DOHH2 (cell line): ENCODE results near the gene PSMD6.

Source experiments
- CTCF ChIP-seq: fragments of 200-600 bp; sonication (generic); IDR thresholded peaks from one replicate; pipeline ENCODE4 v1.5.1; 2014; ENCODE audit warnings: antibody characterized with exemption, mild to moderate bottlenecking, low read depth, low read length; ENCODE audit not compliant: poor library complexity, severe bottlenecking
- EZH2phosphoT487 ChIP-seq: fragments of 200-600 bp; sonication (generic); IDR thresholded peaks from 2 replicates; pipeline ENCODE4 v1.6.1; 2017; ENCODE audit warnings: borderline replicate concordance, mild to moderate bottlenecking, antibody characterized with exemption, low read length, moderate library complexity, mixed read lengths

GRCh38 chr3:64053117-64053516, 29.8 kb upstream of the PSMD6 start:
- no peak for TF ChIP-seq EZH2phosphoT487
- TF ChIP-seq CTCF: no peak
